PC-3 (cell line): Measurements from ENCODE around the gene SH2D6.

ENCODE experiments used
- EZH2 ChIP-seq: fragments of 300-600 bp; sonication (generic); IDR thresholded peaks from one replicate; pipeline ENCODE4 v1.6.1; 2017; ENCODE audit warnings: antibody characterized with exemption, mild to moderate bottlenecking, low read length; ENCODE audit not compliant: unreplicated experiment
- EZH2phosphoT487 ChIP-seq: fragments of 300-600 bp; sonication (generic); IDR thresholded peaks from 2 replicates; pipeline ENCODE4 v1.6.1; 2018; ENCODE audit warnings: mild to moderate bottlenecking, antibody characterized with exemption, low read length, borderline replicate concordance
- TF ChIP-seq, protein P1 (sequence below): fragments of 300-600 bp; sonication (generic); conservative IDR thresholded peaks from 2 replicates; pipeline ENCODE4 v1.5.1; 2017; ENCODE audit warnings: antibody characterized with exemption, low read depth, mild to moderate bottlenecking, low read length

DNA sequence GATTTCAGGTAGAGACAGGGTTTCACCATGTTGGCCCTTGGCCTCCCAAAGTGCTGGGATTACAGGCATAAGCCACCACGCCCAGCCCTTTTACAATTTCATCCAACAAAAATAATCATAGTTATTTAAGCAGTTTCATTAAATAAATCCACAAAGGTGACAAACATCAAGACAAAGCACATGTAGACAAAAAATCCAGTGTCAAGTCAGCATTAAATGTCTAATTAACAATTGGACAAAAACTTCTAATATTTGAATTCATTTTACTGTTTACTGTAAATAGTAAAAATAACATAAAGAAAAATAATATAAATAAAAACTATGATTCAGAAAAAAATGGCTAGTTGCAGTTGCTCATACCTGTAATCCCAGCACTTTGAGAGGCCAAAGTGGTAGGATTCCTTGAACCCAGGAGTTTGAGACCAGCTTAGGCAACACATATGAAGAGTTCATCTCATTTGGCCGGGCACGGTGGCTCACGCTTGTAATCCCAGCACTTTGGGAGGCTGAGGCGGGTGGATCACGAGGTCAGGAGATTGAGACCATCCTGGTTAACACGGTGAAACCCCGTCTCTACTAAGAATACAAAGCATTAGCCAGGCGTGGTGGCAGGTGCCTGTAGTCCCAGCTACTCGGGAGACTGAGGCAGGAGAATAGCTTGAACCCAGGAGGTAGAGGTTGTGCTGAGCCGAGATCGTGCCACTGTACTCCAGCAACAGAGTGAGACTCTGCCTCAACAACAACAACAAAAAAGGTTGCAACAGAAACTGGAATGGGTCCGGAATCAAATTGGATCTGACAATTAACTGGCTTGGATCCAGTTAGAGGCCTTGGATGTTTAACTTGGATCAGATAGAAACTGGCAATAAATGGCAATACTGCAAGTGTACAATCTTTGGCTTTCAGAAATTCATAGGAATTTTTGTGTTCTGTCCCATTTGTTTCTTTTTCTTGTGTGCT is 63.6 kb downstream of the SH2D6 start:
- TF ChIP-seq, protein P1, sequence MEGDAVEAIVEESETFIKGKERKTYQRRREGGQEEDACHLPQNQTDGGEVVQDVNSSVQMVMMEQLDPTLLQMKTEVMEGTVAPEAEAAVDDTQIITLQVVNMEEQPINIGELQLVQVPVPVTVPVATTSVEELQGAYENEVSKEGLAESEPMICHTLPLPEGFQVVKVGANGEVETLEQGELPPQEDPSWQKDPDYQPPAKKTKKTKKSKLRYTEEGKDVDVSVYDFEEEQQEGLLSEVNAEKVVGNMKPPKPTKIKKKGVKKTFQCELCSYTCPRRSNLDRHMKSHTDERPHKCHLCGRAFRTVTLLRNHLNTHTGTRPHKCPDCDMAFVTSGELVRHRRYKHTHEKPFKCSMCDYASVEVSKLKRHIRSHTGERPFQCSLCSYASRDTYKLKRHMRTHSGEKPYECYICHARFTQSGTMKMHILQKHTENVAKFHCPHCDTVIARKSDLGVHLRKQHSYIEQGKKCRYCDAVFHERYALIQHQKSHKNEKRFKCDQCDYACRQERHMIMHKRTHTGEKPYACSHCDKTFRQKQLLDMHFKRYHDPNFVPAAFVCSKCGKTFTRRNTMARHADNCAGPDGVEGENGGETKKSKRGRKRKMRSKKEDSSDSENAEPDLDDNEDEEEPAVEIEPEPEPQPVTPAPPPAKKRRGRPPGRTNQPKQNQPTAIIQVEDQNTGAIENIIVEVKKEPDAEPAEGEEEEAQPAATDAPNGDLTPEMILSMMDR = no peak
- TF ChIP-seq EZH2 (no peak), EZH2phosphoT487 (no peak)
